Sigmoid colon (tissue), 7 donors: ENCODE results near the gene SF3A1. TPM values are rescaled to one million over a fixed set of nuclear protein-coding genes. Genes with fewer than 3 reads are reported as not detected.

ENCODE experiments used
- DNase-seq: peaks from one replicate; pipeline ENCODE4 v3.0.0-alpha.2; 2019
- H3K27ac ChIP-seq, 4 donors: fragments of 200-600 bp; sonication (generic); one replicate each; pipeline ENCODE4 v1.5.1; 2016 to 2019; ENCODE audit warnings: mild to moderate bottlenecking in 1 of 4
- H3K27me3 ChIP-seq, 3 donors: fragments of 200-600 bp; sonication (generic); one replicate each; pipeline ENCODE4 v1.5.1; 2019; ENCODE audit warnings: mild to moderate bottlenecking in 1 of 3
- H3K36me3 ChIP-seq, 4 donors: fragments of 200-600 bp; sonication (generic); one replicate each; pipeline ENCODE4 v1.5.1; 2016 to 2019
- H3K4me1 ChIP-seq, 4 donors: fragments of 200-600 bp; sonication (generic); one replicate each; pipeline ENCODE4 v1.5.1; 2017 to 2019
- H3K4me3 ChIP-seq, 4 donors: fragments of 200-600 bp; sonication (generic); one replicate each; pipeline ENCODE4 v1.5.1; 2017 to 2019; ENCODE audit warnings: mild to moderate bottlenecking in 2 of 4, moderate library complexity in 1 of 4
- H3K9me3 ChIP-seq, 4 donors: fragments of 200-600 bp in 3 of 4; sonication (generic) in 3 of 4; one replicate each; pipeline versions ENCODE4 v1.5.1 to v1.6.1; 2013 to 2019
- CTCF ChIP-seq, 4 experiments: fragments of 450-650 bp in 3 of 4; fragments of 200-600 bp in 1 of 4; IDR thresholded peaks; one replicate each; pipeline ENCODE4 v1.5.1; 2016 to 2019; ENCODE audit warnings: antibody characterized with exemption in 4 of 4, mild to moderate bottlenecking in 3 of 4, moderate library complexity in 2 of 4
- EP300 ChIP-seq, 4 donors: sonication (generic); formaldehyde crosslinking; IDR thresholded peaks; one replicate each; pipeline ENCODE4 v1.6.1; 2017; ENCODE audit warnings: antibody characterized with exemption in 4 of 4
- POLR2A ChIP-seq, 2 donors: fragments of 450-650 bp; IDR thresholded peaks; one replicate each; pipeline ENCODE4 v1.6.1; 2016; ENCODE audit warnings: antibody characterized with exemption in 2 of 2, mild to moderate bottlenecking in 2 of 2, moderate library complexity in 2 of 2
- POLR2AphosphoS5 ChIP-seq, 4 donors: sonication (generic); formaldehyde crosslinking; IDR thresholded peaks; one replicate each; pipeline ENCODE4 v1.6.1; 2017; ENCODE audit warnings: antibody characterized with exemption in 4 of 4
- WGBS, 2 donors: extraction: QIAGEN DNeasy Blood & Tissue Kit; methylation state at CpG; one replicate each; pipeline ENCODE4 v1.1.7; 2013; 5-methylcytosine and 5-hydroxymethylcytosine counted together
- intact Hi-C: fragments of 100-400 bp; cut with DNase I; formaldehyde crosslinking; loops from one replicate; pipeline ENCODE4 v1.15.1; 2023
- polyA plus RNA-seq, 3 donors: library from polyadenylated mRNA; stranded (reverse); fragments of 200-250 nt; gene quantifications; one replicate each; pipeline ENCODE4 v1.2.3, GENCODE V29; 2013
- total RNA-seq, 4 donors: library from RNA; depleted of rRNA; stranded (reverse); fragments of >200 nt; gene quantifications; one replicate each; pipeline ENCODE4 v1.1.0, GENCODE V29; 2016
- donor health status: healthy with polysubstance abuse.
- donor health status: Bipolar disorder and iron deficiency.
- donor health status: healthy.

Gene SF3A1
- total and polyA plus RNA-seq, 7 donors, result 17.4 to 61.5 (median 25.7) TPM

DNA sequence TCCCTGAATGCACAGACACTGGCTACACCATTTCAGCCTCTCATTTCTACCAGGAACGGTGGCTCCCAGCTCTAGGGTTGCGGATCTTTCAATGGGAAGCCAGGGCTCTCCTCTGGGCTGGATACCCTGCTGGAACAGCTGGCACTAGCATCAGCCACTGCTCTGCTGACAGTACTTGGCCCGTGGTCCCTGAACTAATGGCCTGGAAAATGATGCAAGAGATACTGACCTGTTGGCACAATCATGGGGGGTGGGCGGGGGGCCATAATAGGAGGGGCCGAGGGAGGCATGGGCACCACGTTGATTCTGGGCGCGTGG is 19.3 kb downstream of the SF3A1 start:
- H3K36me3 ChIP-seq, result peaks cover 92 to 100% (median 98%) of the 10 kb centered on the region in 4 donors
- TF ChIP-seq POLR2A (IDR thresholded peaks at IDR 0.05), result no peak
- no peak for TF ChIP-seq EP300 (IDR thresholded peaks at IDR 0.05)
- no peak for TF ChIP-seq CTCF (IDR thresholded peaks at IDR 0.05)
- TF ChIP-seq POLR2AphosphoS5 (IDR thresholded peaks at IDR 0.05), result no peak
- no peak overlapping the region for H3K4me3 ChIP-seq
- H3K27ac ChIP-seq, result no peak overlapping the region
- H3K27me3 ChIP-seq, result no peaks in the 10 kb centered on the region
- DNase-seq, result no peak
- WGBS, 2 donors, result 94 to 96% methylated on average over 8 of the region's 8 CpGs
- no peaks in the 10 kb centered on the region for H3K4me1 ChIP-seq
- intact Hi-C loops, result no loop called here
- H3K9me3 ChIP-seq, result no peaks in the 10 kb centered on the region

DNA sequence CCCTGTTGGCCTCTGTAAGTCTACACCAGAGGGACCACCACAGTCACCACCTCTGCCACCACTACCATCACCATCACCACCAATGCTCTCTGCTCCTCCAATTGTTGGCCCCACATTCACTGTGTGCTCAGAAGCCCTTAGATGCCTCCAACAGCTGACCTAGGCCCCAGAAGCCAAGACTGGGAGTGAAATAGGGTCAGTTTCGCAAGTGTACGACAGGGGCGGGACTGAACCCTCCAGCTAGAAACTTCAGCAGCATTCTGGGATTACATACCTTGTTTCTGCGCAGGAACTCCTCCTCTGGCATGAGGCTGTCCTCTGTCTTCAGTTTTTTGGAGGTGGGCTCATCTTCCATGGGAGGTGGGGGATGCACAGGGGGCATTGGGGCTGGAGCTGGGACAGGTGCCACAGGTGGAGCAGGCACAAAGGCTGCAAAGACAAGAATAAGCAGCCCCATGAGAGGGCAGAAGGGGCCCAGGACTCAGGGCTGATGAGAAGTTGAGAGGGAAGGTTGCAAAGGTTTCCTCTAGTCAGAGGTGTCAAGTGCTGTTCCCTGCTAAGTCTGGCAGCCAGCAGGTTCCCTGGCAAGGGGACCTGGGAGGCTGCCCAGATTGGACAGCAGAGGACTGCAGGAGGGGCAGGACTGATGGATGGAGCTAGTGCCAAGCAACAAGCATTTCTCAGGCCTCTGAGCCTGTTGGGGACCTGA is 19.8 kb downstream of the SF3A1 start:
- Histone ChIP-seq H3K9me3 (no peaks in the 10 kb centered on the region), H3K36me3 (peaks cover 87 to 100% (median 95%) of the 10 kb centered on the region in 4 donors), H3K4me3 (no peak overlapping the region), H3K27ac (no peak overlapping the region), H3K27me3 (no peaks in the 10 kb centered on the region), H3K4me1 (no peaks in the 10 kb centered on the region)
- no peak for DNase-seq
- WGBS, 2 donors, result 95 to 96% methylated on average over 4 of the region's 4 CpGs
- intact Hi-C loops, result no loop called here
- TF ChIP-seq CTCF (IDR thresholded peaks at IDR 0.05), result no peak
- no peak for TF ChIP-seq POLR2AphosphoS5 (IDR thresholded peaks at IDR 0.05)
- no peak for TF ChIP-seq EP300 (IDR thresholded peaks at IDR 0.05)
- TF ChIP-seq POLR2A (IDR thresholded peaks at IDR 0.05), result no peak

DNA sequence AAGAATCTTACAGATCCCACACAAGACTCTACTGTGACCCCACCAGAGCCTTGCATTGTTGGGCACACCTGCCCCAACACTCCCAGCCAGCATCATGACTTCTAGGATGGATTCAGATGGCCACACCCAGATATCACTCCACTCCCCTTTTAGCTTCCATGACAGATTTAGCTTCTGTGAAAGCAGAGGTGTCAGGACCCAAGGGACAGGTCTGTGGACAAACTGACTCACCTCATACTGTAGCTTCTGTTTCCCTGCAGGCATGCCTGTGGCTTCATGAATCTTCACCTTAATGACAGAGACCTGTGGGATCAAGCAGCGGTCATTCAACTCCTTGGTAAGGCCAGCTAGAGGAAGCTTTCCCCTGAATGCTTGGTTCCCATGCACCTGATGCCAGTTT is 21.5 kb downstream of the SF3A1 start:
- Histone ChIP-seq H3K4me1 (no peaks in the 10 kb centered on the region), H3K27ac (no peak overlapping the region), H3K9me3 (no peaks in the 10 kb centered on the region), H3K36me3 (peaks cover 74 to 99% (median 80%) of the 10 kb centered on the region in 4 donors), H3K27me3 (no peaks in the 10 kb centered on the region), H3K4me3 (no peak overlapping the region)
- no peak for DNase-seq
- TF ChIP-seq EP300 (IDR thresholded peaks at IDR 0.05) (no peak), POLR2A (IDR thresholded peaks at IDR 0.05) (no peak), POLR2AphosphoS5 (IDR thresholded peaks at IDR 0.05) (no peak)
- intact Hi-C loops, result no loop called here
- 99% methylated on average over 1 of the region's 1 CpG for WGBS, 2 donors

GRCh38 chr22:30334646-30335045 is 22.0 kb downstream of the SF3A1 start:
- 95 to 98% methylated on average over 4 of the region's 4 CpGs for WGBS, 2 donors
- H3K27ac ChIP-seq, result no peak overlapping the region
- H3K36me3 ChIP-seq, result peaks cover 68 to 95% (median 74%) of the 10 kb centered on the region in 4 donors

GRCh38 chr22:30333707-30334087 is 23.0 kb downstream of the SF3A1 start:
- no peak for DNase-seq
- TF ChIP-seq POLR2A (IDR thresholded peaks at IDR 0.05), result no peak
- intact Hi-C loops, result no loop called here
- Histone ChIP-seq H3K27me3 (no peaks in the 10 kb centered on the region), H3K27ac (no peak overlapping the region), H3K36me3 (peaks cover 59 to 87% (median 66%) of the 10 kb centered on the region in 4 donors), H3K9me3 (no peaks in the 10 kb centered on the region), H3K4me3 (no peak overlapping the region), H3K4me1 (no peaks in the 10 kb centered on the region)
- 72 to 88% methylated on average over 3 of the region's 3 CpGs for WGBS, 2 donors

More at GRCh38 chr22:30334646-30335045, 22.0 kb downstream of the SF3A1 start:
- intact Hi-C loops, result no loop called here
- Histone ChIP-seq H3K4me1 (no peaks in the 10 kb centered on the region), H3K27me3 (no peaks in the 10 kb centered on the region), H3K9me3 (no peaks in the 10 kb centered on the region), H3K4me3 (no peak overlapping the region)
- no peak for DNase-seq
- TF ChIP-seq POLR2A (IDR thresholded peaks at IDR 0.05), result no peak
- TF ChIP-seq CTCF (IDR thresholded peaks at IDR 0.05), result no peak
- no peak for TF ChIP-seq POLR2AphosphoS5 (IDR thresholded peaks at IDR 0.05)
- no peak for TF ChIP-seq EP300 (IDR thresholded peaks at IDR 0.05)
